T-helper 2 cell (primary cell): ENCODE data around the gene OTOP3.
"Not testable (repeated sequence)": the region's sequence is repeated elsewhere in the genome, so short reads cannot be mapped to it uniquely, and the experiment has no call there.

ENCODE experiments used
- DNase-seq, 5 experiments: peaks; one replicate each; pipeline versions ENCODE4 v3.0.0 to v3.0.0-alpha.2; 2012 to 2022
- total RNA-seq, 2 donors: gene quantifications; one replicate each; lab custom pipeline; 2026; lab: John Stamatoyannopoulos, UW

Gene OTOP3
- total RNA-seq: 0 to 0.07 reads per million in 2 donors

GRCh38 chr17:74935585-74936469 lies at the start of gene OTOP3:
OTOP3 (plus strand) TSS chr17:74935898; CDS start chr17:74935922, 24 bp downstream.
- no peak for DNase-seq

GRCh38 chr17:74888469-74888868 lies 47.2 kb upstream of the OTOP3 start:
- no peak for DNase-seq

GRCh38 chr17:74890554-74890953 lies 45.1 kb upstream of the OTOP3 start:
- DNase-seq: no peak

DNA sequence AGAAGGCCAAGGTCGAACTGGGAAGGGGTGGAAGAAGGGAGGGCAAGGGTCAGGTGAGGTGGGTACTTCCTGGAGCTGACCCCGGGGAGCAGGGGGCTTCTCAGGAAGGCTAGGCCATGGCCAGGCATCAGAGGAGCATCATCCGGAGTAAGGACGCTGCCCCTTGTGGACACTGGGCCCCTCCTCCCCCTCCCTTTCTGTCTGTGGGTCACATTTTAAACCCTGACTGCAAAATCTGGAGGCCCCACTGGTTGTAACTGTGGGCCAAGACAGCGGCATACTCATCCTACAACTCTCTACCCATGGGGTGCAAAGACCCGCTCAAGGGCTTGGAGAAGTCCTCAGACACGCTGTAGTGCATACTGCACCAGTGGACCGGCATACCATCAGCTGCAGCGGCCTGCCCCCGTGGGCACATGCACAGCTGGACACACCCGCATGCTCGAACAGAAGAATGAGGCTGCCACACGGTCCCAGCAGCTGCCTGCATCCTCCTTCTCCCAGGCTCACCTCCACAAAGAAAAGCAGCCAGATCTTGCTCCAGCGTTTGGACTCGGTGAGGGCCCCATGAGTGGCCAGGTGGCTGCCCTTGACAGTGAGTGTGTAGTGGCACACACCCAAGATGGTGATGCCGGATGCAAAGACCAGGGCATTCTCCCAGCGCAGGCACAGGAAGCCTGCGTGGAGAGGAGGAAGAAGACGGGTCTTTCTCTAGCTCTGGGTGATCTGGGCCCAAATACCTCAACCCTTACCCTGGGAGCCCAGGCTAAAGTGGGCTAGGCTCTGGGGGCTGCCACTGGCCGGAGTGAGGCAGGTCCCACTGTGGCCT lies 43.5 kb upstream of the OTOP3 start:
- no peak for DNase-seq

DNA sequence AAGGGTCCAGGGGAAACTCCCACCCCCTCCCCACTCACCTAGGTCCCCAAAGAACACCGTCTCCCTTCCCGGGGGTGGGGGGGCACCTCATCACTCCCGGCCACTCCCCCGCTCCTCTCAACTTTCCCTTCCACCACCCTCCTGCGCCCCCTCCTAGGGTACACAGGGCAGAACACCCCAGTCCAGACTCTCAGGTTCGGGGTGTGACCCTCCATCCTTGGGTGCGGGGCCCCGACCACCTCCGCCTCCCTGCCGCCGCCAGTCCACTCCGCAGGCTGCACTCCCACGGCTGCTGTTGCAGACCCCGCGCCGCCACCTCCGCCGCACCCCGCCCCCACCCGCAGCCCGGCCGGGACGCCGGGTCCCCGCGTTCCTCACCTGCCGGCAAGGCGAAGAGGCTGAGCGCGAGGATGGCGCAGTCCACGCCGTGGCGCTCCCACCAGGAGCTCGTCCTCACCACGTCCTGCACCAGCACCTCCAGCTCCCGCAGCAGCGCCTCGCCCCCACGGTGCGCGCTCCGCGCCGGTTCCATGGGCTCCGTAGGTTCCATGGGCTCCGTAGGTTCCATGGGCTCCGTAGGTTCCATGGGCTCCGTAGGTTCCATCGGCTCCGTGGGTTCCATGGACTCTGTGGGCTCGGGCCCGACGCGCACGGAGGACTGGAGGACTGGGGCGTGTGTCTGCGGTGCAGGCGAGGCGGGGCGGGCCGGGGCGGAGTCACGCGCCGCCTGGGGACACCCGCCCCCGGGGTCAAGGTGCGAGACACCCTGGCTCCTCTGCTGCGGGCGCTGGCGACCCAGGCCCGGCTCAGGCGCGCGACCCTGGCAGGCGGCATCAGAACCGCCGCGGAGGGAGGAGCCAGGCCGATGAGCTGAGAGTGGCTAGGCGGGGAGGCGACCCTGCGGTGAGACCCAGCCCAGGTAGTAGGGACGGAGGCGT lies 42.5 kb upstream of the OTOP3 start, which contains the start of gene FADS6:
Gene FADS6, minus strand, starts transcription at position 660 of the 938 bp plus-strand sequence. Its CDS starts 38 bp downstream, at position 622.
- no peak for DNase-seq

DNA sequence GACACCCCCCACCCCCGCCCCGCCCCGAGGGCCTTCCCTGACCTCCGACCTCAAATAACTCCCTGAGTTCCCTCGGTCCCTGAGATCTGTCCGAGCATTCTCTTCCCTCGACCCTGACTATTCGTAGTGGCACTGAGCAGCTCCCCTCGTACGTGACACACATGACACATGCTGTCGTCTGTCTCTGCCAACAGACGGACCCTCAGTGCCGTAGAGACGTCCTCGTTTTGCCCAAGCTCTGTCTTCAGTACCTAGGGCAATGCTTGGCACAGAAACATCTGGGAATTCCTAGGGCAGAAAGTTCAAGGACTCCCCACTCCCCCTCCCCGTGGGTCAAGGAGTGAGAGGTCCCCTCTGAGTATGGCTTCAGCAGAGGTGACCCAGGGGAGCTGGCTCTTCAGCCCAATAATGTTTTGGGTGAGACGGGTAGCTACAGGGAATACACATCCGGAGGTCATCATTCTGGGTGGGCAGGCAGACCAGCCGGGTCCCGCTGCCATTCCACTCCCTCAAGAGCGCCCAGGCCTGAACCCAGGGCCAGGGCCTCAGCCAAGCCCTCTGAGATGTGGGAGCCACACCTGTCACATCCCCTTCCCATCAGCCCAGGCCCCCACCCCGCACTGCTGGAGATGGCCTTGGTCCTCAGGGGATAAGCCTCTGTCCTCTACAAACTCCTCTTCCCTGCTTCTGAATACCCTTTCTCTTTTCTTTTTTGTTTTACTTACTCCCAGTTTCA lies 41.6 kb upstream of the OTOP3 start:
- no peak for DNase-seq

DNA sequence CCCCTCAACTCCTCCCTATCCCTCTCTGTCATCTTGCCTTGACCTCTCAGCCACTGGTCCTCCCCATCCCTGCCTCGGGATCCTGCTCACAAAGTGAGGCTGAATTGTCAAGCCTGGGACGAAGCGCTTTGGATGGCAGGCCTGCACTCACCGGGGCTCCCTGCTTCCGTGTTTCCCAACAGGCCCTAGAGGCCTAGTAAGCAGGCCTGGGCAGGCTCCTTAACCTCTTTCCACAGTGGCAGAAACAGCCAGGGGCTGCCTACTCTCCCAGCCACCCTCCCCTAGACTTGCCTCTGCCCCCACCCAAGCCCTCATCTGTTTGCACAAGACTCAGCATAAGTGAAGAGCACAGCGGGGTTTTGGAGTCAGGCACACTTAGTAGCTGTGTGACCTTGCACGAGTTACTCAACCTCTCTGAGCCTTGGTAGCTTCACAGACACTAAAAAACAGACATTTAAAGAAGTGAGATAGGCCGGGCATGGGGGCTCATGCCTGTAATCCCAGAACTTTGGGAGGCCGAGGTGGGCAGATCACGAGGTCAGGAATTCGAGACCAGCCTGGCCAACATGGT lies 37.2 kb upstream of the OTOP3 start:
- DNase-seq: no peak

GRCh38 chr17:74900208-74900607 lies 35.5 kb upstream of the OTOP3 start:
- DNase-seq: no peak

- no peak for DNase-seq
Observed at GRCh38 chr17:74901353-74902135, 34.2 kb upstream of the OTOP3 start.

DNA sequence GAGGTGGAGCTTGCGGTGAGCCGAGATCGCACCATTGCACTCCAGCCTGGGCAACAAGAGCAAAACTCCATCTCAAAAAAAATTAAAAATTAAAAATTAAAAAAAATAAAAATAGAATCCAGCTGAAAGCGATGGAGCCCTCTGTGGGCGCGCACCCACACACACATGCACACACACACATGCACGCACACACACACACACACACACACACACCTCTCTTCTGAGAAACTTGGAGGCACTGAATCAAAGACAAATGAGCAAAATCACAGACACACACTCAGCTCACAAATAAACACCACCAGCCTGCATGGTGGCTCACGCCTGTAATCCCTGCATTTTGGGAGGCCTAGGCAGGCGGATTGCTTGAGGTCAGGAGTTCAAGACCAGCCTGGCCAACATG lies 32.7 kb upstream of the OTOP3 start:
- DNase-seq: no peak

- no peak for DNase-seq
Observed at GRCh38 chr17:74903671-74904070, 32.0 kb upstream of the OTOP3 start.

DNA sequence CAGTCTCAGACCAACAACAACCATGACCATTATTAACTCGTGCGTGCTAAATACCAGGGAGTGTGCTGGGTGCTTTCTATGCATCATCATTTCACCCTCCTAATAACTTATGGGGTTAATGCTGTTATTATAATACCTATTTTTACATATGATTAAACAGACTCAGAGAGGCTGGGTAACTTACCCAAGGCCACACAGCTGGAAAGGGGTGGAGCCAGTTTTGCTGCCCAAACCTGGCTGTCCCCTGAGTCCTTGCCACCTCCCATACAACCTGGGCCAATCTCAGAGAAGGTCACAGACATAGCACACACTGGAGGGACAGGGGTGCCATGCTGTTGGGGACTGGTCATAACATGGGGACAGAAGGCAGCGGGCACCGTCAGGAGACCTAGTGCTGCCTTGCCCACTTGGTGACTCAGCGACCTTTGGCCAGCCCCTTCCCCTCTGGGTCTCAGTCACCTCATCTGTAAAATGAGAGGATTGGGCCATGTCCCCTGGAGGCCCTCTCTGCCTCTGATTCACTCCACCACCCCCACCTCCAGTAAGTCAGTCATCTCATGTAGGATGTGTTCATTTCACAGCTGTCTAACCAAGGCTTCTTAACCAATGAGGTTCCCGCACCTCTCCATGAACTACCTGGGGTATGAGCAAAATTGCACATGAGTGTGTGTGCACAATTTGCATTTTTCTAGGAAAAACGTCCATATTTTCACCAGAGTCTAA lies 30.9 kb upstream of the OTOP3 start:
- DNase-seq: no peak

DNA sequence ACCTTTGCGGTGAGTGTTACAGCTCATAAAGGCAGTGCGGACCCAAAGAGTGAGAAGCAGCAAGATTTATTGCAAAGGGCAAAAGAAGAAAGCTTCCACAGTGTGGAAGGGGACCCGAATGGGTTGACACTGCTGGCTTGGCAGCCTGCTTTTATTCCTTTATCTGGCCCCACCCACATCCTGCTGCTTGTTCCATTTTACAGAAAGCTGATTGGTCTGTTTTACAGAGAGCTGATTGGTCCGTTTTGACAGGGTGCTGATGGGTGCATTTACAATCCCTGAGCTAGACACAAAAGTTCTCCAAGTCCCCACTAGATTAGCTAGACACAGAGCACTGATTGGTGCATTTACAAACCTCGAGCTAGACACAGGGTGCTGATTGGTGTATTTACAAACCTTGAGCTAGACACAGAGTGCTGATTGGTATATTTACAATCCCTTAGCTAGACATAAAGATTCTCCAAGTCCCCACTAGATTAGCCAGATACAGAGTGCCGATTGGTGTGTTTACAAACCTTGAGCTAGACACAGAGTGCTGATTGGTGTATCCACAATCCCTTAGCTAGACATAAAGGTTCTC lies 29.4 kb upstream of the OTOP3 start:
- not testable (repeated sequence) for DNase-seq

- DNase-seq: no peak
Observed at GRCh38 chr17:74907012-74907411, 28.7 kb upstream of the OTOP3 start.

- DNase-seq: not testable (repeated sequence)
Observed at GRCh38 chr17:74909097-74909496, 26.6 kb upstream of the OTOP3 start.

DNA sequence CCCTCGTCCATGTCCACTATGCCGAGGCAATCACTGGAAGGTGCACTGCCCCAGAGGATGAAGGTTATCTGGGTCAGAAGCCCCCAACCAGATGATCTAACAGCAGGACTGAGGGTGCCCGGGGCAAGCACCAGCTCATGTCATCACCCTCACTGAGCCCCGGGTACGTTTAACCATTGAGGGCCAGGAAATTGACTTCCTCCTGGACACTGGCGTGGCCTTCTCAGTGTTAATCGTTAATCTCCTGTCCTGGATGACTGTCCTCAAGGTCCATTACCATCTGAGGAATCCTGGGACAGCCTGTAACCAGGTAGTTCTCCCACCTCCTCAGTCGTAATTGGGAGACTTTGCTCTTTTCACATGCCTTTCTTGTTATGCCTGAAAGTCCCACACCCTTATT lies 24.3 kb upstream of the OTOP3 start:
- not testable (repeated sequence) for DNase-seq

GRCh38 chr17:74916136-74916850 lies 19.4 kb upstream of the OTOP3 start:
- DNase-seq: no peak

- DNase-seq: no peak
Observed at GRCh38 chr17:74916851-74917199, 18.9 kb upstream of the OTOP3 start.

- DNase-seq: no peak
Observed at GRCh38 chr17:74917430-74917829, 18.3 kb upstream of the OTOP3 start.
